ENCODE results near the gene SLC7A9.
A peak's percentile ranks its signal among the peaks of the same experiment; 100 is the strongest.
"Not testable (repeated sequence)": the region's sequence is repeated elsewhere in the genome, so short reads cannot be mapped to it uniquely, and the experiment has no call there.

SLC7A9 gene

DNA sequence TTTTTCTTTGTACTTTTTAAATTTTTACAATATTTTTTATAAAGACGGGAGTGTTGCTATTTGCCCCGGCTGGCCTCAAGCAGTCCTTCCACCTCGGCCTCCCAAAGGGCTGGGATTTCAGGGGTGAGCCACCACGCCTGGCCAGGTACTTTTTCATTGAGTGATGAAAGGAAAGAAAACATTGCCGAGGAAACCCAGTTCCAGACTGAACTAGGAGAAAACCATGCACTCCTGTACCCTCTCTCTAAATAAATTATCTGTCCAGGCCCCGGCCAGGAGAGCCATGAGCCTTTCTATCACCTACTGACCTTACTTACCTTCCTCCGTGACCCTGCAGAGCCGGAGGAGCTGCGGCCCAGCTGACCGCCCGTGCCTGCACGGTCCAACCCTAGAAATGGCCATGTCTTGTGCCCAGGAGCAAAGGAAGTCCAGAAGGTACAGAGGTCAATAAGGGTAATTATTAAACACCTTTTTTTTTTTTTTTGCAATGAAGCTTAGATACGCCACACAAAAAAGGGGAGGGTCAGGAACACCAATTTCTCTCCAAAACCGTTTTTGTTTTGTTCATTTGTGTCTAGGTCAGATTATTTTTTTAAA lies at the start of gene SLC7A9:
TSS of gene SLC7A9 (minus strand) at position 399 of the 597 bp plus-strand sequence. CDS start 1,233 bp downstream, outside the sequence.
- peak; percentile 32 for DNase-seq

GRCh38 chr19:32919365-32919764 lies 49.8 kb upstream of the SLC7A9 start:
- DNase-seq = no peak

DNA sequence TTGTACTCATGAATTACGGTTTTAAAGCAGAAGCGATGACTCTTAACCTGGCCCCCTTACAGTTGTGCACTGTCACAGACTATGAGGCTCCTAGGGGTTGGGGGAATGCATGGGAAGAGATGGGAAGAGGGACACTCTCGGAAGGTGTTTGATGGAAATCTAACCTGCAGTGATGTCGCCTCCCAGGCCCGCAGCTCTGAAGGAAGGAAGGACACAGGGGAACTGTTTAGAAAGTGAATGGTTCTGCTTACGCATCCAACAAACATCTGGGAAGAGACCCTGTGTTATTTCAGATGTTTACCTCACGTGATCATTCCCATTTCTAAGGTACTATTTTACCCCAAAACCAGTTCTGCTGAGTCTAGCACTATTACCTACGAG lies 48.0 kb upstream of the SLC7A9 start:
- no peak for DNase-seq

DNA sequence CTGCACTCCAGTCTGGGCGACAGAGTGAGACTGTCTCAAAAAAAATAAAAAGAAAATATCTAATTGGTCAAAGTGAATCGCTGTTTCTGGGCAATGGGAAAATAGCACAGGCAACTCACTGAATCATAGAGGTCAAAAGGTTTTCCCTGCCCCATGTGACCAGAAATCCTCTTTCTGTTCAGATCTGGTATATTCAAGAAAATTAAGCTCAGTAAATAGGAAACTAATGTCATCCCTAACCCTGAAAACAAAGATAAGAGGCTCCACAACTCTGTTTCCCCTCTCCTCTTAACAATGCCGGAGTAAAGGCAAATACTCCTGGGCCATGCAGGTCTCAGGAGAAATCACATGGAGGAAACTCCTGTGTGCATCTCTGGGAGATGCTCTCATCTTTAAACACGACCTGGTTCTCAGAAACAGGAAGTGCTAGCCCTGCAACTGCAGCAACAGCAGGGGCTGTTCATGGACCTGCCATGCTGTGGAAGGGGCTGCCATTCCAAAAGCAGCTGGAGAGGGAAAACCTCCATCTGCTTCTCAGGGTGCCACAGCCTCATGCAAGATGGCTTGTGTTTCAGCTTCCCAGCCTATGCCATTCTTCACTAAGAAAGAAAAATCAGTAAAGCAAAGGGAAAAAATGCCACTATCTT lies 47.5 kb upstream of the SLC7A9 start:
- no peak for DNase-seq

DNA sequence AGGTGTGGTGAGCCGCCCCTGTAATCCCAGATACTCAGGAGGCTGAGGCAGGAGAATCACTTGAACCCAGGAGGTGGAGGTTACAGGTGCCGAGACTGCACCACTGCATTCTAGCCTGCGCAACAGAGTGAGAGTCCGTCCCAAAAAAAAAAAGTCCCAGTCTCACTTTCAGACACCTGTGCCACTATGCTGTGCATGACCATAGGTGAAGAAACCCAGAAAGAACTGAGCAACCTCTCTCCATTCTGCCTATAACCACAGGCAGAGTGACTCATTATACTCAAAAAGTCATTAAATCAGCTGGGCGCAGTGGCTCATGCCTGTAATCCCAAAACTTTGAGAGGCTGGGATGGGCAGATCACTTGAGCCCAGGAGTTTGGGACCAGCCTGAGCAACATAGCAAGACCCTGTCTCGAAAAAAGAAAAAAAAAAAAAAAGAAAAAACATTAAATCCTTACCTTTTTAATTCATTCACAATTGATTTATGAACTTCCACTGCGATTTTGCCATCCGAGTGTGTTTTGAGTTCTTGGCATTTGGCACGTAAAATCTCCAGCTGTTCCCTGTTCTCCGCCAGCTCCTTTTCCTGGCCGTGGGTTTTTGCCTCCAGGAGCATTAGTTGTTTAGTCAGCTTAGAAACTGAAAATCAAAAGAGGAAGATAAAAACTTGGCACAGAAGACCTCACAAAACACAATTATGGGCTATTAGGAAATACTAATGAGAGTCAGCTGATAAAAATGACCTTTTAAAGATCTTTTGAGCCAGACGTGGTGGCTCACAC lies 45.5 kb upstream of the SLC7A9 start:
- no peak for DNase-seq

- DNase-seq = no peak
These were observed 41.9 kb upstream of the SLC7A9 start for GRCh38 chr19:32911467-32911866.

GRCh38 chr19:32910874-32911273 lies 41.3 kb upstream of the SLC7A9 start:
- no peak for DNase-seq

DNA sequence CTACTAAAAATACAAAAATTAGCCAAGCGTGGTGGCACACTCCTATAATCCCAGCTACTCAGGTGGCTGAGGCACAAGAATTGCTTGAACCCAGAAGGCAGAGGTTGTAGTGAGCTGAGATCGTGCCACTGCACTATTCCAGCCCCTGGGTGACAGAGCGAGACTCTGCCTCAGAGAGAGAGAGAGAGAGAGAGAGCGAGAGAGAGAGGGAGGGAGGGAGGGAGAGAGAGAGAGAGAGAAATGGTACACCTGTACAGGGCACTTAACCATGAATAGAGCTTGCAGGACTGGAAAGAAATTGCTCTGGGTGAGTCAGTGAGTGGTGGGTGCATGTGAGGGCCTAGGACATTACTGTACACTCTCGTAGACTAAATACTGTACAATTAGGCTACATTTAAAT lies 40.5 kb upstream of the SLC7A9 start:
- DNase-seq = no peak

GRCh38 chr19:32909257-32909656 lies 39.7 kb upstream of the SLC7A9 start:
- DNase-seq = no peak

DNA sequence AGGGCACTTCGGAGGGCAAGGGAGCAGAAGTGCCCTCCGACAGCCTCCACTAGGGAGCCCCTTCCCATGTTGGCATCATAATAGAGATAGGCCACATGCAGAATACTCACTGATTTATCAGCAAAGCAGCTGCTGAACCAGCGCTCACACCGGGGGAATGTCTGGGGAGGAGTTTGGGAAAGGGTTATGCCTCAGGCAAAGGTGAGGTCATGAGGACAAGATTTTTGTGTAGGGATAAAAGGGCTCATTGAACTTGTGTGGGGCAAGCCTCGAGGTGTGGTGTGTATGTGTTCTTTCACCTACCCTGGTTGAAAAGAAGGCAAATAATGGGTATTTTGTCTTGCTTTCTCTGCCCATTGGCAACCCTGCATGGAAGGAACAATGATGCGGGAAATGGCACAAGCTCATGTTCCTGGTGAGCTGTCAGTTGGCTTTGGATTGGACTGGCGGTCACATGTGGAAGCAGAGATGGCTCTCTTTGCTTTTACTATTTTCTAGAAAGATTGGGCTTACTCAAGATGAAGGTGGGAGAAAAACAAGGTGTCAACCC lies 39.1 kb upstream of the SLC7A9 start:
- DNase-seq = no peak

- no peak for DNase-seq
These were observed 32.9 kb upstream of the SLC7A9 start for GRCh38 chr19:32902448-32902847.

- no peak for DNase-seq
These were observed 32.1 kb upstream of the SLC7A9 start for GRCh38 chr19:32901504-32902161.

- DNase-seq = no peak
These were observed 27.1 kb upstream of the SLC7A9 start for GRCh38 chr19:32896516-32897214.

DNA sequence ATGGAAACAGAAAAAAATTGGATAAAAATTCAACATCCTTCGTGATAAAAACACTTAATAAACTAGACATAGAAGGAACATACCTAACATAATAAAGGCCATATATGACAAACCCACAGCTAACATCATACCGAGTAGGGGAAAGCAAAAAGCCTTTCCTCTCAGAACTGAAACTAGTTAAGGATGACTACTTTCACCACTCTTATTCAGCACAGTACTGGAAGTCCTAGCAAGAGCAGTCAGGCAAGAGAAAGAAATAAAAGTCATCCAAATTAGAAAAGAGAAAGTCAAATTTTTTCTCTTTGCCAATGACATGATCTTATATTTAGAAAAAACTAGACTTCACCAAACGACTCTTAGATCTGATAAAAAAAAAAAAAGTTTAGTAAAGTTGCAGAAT lies 25.8 kb upstream of the SLC7A9 start:
- DNase-seq = no peak

GRCh38 chr19:32891609-32892008 lies 22.0 kb upstream of the SLC7A9 start:
- no peak for DNase-seq

DNA sequence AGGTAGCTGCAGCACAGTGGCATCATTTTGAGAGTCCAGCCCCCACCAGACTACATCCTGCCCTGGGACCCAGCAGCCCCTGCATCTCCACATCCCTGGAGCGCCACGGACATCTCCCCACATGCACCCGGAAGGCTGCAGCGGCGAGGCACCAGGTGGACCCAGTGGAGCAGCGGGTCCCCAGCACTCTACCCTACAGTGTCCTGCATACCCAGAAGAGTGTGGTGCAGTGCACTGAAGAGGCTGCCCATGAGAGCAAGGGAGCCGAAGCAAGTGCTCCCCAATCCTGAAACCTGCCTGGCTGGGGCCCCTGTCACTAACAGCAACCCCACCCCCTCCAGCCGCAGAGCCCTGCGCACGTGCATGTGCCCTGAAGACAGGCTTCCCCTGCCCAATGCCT lies 21.3 kb upstream of the SLC7A9 start:
- DNase-seq = no peak

GRCh38 chr19:32890326-32890725 lies 20.8 kb upstream of the SLC7A9 start:
- no peak for DNase-seq

GRCh38 chr19:32889137-32889934 lies 19.8 kb upstream of the SLC7A9 start:
- DNase-seq = no peak

DNA sequence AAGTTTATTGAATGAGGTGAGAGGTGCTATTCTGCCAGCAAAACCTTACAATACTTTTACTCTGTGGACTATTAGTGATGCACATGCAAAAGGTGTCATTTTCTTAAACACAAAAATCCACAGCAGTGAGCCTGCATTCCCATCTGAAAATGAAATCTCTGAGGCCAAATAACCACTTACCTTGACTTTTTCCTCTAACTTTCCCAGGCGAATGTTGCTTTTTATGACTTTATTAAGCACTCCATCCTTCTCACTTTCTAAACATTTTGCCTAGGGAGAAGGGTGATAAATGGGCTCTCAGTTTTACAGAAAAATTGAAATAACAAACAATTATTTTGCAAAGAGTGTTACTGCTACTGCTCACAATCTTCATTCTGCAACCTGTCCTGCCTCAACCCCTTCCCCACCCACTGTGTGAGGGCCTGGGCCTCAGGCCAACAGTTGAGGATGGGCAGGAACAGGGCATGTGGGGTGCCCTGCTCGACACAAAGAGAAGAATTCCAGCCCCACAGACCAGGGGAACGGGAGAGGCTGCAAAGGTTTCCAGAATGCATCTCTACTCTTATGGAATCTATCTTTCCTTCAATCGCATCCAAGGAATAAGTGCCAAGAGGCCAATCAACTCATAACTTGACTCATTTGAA lies 18.1 kb upstream of the SLC7A9 start:
- no peak for DNase-seq

DNA sequence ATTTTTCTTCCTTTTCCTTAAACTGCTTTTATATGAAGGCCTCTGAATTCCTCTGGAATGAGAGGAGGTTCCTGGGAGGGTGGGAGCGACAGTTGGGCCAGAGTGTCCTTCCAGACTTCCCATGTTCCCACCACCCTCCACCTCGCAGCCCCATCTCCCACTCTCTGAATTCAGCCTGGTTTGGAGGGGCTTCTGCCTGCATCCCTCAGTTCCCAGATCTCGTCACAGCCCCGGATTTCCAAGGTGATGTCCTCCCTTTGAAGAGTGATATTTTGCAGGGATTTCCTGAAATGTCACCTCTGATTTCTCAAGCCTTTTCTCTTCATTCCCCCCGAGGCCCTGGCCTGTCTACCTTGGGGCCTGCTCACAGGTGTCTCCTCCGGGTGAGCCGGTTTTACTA lies 16.7 kb upstream of the SLC7A9 start:
- no peak for DNase-seq

DNA sequence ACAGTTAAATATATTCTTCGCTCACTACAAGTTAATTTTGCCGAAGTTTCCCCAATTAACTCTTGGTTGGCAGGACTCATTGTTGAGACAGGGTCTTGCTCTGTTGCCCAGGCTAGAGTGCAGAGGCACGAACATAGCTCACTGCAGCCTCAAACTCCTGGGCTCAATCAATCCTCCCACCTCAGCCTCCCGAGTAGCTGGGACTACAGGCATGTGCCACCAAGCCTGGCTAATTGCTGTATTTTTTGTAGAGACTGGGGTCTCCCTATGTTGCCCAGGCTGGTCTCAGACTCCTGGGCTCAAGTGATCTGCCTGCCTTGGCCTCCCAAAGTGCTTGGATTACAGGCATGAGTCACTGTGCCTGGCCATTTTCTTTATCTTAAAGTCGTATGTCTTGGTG lies 15.7 kb upstream of the SLC7A9 start:
- not testable (repeated sequence) for DNase-seq

All from NCI-H146 (cell line).